Gastrocnemius medialis (tissue), 4 donors: ENCODE results near the gene PHKG2.

ENCODE experiments used
- POLR2A ChIP-seq, 2 donors: fragments of 450-650 bp; IDR thresholded peaks; one replicate each; pipeline ENCODE4 v1.6.1; 2017; ENCODE audit warnings: antibody characterized with exemption in 2 of 2, mild to moderate bottlenecking in 2 of 2, moderate library complexity in 2 of 2
- TF ChIP-seq, protein P1 (sequence below), 5 experiments: fragments of 450-650 bp in 3 of 5; fragments of 200-600 bp in 2 of 5; sonication (generic) in 2 of 5; IDR thresholded peaks in 4 of 5; conservative IDR thresholded peaks in 1 of 5; 1 replicate in 4 of 5; 2 replicates in 1 of 5; pipeline ENCODE4 v1.5.1; 2016 to 2019; ENCODE audit warnings: antibody characterized with exemption in 5 of 5, mild to moderate bottlenecking in 3 of 5, moderate library complexity in 3 of 5

DNA sequence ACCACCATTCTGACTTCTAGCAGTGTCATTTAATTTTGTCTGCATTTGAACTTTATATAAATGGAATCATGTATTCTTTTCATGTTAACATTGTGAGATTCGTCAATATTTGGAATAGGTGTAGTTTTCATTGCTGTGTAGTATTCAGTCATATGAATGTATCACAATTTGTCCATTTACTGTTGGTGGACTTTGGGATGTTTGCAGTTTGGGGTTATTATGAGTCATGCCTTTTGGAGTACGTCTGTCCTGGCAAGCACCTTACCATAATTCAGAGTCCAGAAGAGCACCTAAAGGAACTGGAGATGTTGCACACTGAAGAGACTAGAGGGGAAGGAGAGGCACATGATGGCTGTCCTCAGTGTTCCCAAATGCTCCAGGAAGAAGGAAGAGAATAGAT, 3.1 kb upstream of the PHKG2 start:
- TF ChIP-seq, protein P1, sequence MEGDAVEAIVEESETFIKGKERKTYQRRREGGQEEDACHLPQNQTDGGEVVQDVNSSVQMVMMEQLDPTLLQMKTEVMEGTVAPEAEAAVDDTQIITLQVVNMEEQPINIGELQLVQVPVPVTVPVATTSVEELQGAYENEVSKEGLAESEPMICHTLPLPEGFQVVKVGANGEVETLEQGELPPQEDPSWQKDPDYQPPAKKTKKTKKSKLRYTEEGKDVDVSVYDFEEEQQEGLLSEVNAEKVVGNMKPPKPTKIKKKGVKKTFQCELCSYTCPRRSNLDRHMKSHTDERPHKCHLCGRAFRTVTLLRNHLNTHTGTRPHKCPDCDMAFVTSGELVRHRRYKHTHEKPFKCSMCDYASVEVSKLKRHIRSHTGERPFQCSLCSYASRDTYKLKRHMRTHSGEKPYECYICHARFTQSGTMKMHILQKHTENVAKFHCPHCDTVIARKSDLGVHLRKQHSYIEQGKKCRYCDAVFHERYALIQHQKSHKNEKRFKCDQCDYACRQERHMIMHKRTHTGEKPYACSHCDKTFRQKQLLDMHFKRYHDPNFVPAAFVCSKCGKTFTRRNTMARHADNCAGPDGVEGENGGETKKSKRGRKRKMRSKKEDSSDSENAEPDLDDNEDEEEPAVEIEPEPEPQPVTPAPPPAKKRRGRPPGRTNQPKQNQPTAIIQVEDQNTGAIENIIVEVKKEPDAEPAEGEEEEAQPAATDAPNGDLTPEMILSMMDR (IDR thresholded peaks at IDR 0.05 in 4 of 5, conservative IDR thresholded peaks at IDR 0.05 in 1 of 5) = no peak
- no peak for TF ChIP-seq POLR2A (IDR thresholded peaks at IDR 0.05)
